T-helper 9 cell (primary cell): ENCODE data around the gene LYRM1.
"Not testable (repeated sequence)": the region's sequence is repeated elsewhere in the genome, so short reads cannot be mapped to it uniquely, and the experiment has no call there.

ENCODE experiments used
- DNase-seq: peaks from one replicate; pipeline ENCODE4 v3.0.0-alpha.2; 2020
- total RNA-seq, 2 donors: gene quantifications; one replicate each; lab custom pipeline; 2026; lab: John Stamatoyannopoulos, UW

LYRM1 gene, protein sequence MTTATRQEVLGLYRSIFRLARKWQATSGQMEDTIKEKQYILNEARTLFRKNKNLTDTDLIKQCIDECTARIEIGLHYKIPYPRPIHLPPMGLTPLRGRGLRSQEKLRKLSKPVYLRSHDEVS
- total RNA-seq = 17.4 to 25.6 reads per million in 2 donors

DNA sequence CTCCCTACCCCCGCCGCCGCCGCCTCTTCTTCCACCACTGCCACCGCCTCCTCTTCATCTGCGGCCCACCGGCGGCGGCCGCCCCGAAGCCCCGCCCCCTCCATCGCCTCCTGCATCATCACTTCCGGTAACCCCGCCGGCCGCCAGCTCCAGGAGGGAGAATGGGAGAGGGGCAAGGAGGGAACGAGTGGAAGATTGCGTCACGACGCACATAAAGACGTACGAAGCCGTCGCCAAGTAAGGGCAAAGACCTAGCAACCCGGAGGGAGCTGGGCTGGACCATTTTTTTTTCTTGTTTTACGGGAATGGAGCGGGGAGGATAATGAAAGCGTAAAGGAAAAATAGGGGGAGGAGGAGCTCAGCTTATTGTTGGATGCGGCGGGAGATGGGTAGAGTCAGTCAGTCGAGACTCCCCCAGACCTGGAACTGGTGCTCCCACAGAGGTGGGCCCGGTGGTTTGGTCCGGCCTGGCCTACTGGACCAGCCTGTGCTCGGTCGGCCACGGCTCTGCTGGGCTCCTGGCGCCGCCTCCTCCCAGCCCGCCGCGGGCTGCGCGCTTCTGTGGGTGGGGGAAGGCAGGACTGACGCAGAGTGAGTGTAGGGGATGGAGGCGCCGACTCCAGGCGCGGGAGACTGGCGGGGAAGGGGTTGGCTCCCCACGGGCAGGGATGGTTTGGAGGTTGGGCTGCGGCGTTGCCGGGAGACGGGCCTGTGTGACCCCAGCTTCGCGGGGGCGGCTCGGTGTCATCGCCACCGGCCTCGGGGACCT, at the start of gene LYRM1, which contains the start of gene DCUN1D3:
Gene LYRM1, plus strand, starts transcription at position 473 of the 769 bp plus-strand sequence. CDS start 14,785 bp downstream, outside the sequence.
Gene DCUN1D3, minus strand, starts transcription at position 60 of the 769 bp plus-strand sequence. CDS start 37,820 bp downstream, outside the sequence.
- peak; percentile 83 for DNase-seq

DNA sequence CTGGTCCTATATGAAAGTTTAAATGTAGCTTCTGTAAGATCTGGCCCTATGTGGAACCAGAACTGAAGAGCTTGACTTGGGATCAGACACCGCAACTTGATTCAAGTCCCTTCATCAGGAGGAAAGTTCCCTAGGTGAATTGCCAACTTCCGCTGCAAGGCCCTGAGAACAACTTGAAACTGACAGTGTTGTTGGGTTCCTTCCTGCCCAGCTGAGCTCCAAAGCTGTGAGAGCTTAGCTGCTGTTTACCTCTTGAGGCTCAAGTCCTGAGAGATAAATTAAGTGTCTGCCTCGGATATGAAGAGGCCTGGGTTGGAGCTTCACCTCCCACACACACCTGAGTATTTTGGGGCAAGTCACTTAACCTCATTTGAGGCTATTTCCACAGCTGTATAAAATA, 49.6 kb upstream of the LYRM1 start:
- DNase-seq = no peak

DNA sequence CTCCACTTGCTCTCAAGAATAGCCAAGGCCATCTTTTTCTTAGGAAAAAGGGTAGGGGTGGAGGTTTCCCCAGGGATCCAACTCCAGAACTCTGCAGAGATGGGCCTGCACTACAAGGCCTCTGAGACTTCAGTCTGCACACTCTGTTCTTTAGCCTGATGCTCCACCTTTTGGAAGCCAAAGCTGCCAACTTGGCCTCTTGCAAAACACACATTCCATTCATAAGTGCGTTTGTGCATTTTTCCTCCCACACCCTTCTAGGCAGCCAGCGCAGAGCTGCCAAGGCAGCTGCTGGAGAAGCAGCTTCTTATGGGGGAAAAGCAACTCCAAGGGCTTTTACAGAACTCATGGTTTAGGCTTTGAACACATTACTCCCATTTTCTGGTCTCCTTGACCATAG, 49.0 kb upstream of the LYRM1 start:
- no peak for DNase-seq

DNA sequence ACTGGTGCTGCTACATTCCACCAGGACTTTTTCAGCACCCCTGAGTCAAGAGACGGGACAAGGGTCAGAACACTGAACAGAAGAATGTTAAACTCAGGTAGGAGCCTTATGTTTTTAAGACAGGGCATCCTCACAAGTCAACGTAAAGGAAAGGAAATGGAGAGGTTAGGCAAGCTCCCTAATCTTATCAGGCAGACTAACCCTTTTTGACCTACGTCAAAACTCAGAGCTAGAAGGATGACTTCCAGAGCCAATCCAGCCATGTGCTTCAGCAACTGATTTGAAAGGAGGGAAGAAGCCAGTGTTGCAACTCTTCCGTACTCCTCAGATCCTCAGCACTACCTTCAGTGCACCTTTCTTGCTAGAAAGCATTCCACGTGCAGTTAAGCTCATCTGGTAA, 47.4 kb upstream of the LYRM1 start:
- no peak for DNase-seq

DNA sequence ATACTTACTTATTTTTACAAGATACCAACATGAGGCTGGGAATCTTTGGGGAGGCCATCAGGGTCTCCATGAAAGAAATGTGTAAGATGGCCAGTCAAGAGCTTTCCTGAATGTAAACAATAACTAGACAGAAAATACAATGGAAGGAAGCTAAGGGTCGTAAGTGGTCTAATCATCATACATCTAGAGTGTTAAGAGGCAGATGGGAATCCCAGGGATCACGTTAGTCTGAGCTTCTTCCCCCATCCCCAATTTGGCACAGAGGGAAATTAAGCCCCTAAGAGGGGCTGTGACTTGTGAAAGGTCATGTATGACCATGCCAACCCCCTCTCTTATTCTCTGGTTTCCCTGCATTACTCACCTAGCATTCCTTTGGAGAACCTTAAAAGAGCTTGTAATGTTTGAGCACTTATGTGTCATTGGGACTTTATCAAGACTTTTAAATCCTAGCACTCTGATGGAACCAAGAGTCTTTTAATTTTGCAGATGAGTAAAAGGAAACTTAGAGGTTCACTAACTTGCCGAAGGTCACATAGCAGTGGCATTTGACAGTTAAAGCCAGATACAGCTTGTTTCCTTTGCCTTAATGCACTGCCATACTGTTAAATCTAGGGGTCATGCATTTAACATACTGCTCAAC, 46.5 kb upstream of the LYRM1 start:
- DNase-seq = no peak

DNA sequence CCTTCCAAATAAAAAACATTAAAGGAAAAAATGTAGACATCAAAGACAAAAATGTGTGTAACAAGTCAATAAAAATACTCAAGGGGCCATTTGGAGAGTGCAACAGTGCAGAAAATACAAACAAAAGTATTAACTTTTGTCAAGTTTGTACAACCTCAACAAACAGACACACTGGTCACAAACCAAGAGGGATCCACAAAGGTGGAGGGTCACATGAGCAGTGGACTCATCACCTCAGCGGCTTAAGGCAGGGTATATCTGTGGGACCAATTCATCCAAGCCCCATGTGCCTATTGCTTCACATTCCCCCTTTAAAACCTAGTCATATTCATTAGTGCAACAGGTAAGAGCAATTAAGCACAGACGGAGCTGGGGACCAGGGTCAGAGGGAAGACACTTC, 45.6 kb upstream of the LYRM1 start:
- DNase-seq = no peak

DNA sequence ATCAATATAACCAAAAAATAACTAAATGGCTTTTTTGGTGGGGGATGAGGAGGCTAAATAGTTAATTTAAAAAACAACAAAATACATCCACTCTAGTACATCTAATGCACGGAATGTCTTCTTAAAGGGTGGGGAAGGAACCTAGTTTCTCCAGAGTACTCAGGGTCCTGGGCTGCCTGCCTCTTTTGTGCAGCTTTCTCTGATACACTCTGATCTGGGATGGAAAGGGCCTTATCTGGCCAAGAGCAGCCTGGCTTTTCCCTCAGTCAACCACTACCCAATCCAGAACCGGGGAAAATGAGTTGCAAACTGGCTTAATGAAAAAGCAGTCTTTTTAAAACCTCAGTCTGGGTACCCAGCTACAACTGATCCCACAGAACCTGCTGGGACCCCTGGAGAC, 43.3 kb upstream of the LYRM1 start:
- no peak for DNase-seq

DNA sequence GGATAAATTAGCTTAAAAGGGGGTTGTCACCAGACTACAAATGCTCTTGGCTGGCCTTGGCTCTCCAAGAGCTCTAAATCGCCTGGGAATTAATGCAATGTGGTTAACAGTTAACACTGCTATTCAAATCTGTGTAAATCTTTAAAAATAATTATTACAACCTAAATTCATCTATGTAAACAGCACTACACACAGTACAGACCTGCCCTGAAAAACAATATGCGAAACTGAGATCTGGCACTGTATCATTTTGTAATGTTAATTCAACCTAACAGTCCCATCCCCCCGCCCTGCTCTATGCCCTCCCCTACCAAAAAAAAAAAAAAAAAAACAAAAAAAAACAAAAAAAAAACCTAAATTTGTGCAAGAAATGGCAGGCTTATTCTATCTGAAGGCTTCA, 41.3 kb upstream of the LYRM1 start:
- no peak for DNase-seq

DNA sequence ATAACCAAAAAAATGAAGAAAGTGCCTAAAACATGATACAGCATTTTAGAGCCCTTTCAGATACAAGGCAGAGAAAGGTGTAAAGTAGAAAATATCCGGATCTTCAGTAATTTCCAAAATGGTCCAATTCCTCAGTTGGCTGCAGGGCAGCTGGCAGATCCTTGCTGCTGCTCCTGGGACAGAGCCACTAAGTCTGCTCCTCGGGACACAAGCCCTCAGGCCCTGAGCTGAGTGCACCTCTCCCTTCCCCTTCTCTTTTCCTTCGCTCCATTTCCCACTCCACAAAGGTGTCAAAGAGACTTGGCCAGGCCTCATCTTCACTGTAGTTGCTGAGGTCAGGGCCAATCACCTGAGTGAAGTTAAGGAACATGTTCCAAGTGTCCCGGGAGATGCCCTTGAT, 40.9 kb upstream of the LYRM1 start:
- no peak for DNase-seq

DNA sequence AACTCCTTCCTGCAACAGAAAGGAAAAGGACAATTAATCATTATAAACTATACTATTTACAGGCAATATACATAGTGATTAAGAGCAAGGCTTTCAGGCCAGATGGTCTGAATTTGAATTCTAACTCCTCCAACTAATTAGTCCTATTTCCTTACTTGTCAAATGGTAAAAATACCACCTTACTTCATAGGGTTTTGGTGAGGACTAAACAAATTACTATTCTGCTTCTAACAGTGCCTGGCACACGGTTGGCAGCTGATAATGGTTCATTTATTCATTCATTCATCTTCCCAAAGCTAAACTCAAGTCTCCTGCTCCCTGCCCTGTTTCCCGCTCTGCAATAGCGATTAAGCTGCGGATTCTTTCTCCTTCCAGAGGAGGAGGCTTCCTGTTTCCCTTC, 40.2 kb upstream of the LYRM1 start:
- no peak for DNase-seq

DNA sequence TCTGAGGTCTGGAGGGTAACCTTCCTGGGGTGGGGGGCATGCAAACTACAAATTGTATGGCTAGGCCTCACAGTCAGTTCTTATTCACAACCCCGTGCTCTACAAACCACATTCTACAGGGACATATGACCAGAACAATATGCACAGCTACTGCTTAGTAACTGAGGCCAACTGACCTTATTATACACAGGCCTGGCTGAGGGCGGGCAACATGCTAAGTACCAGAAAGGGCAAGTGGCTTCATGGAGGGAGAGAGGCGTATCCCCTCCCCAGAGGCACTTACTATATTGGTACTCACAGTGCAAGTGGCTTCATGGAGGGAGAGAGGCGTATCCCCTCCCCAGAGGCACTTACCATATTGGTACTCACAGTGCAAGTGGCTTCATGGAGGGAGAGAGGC, 39.6 kb upstream of the LYRM1 start:
- not testable (repeated sequence) for DNase-seq

DNA sequence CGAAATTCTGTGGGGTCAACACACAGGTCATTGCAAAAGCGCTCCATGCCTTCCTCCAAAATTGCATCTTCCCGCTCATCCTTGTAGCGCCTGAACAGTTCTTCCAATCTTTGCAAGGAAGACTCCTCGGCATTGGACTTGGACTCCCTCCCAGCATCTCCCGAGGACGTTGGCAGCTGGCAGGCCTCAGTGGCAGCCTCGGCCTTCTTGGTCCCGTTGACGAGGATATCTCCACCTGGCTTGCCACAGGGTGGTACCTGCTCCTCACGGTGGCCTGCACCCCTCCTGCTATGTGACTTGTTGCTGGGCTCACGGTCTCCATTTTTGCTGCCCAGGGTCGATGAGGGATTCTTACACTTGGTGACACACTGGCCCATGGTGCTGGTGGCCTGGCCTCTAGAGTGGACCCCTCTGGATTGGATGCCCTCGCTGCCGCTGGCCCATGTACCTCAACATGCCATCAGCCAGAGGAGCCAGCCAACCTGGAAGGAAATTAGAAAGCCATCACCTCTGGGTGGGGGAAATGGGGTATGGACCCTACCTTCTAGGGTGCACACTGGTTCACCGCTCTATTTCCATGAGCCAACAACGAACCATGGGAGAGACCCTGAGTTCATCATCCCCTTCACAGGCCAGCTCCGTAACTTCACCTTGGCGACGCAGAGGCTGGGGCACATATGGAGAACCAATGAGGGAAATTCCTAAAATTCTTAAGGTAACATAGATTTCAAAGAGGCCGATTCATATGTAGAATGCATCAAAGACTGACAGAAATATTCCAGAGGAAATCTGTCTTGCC, 38.2 kb upstream of the LYRM1 start:
- no peak for DNase-seq

DNA sequence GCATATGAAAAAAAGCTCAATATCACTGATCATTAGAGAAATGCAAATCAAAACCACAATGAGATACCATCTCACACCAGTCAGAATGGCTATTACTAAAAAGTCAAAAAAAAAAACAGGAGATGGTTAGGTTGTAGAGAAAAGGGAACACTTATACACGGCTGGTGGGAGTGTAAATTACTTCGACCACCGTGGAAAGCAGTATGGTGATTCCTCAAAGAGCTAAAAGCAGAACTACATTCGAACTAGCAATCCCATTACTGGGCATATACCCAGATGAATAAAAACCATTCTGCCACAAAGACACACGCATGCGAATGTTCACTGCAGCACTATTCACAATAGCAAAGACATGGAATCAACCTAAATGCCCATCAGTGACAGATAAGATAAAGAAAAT, 36.2 kb upstream of the LYRM1 start:
- not testable (repeated sequence) for DNase-seq

DNA sequence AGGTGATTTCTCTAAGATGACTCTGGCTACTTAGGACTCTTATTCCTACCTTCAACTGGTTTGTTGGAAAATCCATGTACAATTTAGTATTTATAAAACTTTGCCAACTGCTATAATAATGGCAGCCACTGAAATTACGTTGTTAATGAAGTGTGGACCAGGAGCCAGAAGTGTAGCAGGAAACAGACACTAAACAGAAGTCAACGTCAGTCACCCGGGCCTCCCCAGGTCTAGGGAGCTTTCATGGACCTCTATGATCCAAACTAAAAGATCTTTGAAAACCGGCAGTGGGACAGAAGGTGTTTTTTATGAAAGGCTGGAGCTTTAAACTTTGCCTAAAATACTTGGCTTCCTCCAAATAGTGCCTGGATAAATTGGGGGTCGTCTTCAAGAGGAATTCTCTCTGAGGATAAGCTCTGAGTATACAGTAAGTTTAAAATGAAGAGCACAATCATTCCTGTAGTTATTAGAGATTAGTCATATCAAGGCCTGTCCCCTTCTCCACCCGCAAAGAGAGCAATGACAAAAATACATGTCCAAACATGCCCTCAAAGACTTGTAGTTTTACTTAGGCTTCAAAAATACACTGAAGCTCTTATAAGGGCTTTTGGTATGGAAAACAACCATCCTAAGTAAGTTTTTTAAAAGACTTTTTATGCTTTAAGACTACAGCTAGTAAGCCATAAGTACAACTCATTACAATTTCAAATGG, 35.0 kb upstream of the LYRM1 start:
- no peak for DNase-seq

DNA sequence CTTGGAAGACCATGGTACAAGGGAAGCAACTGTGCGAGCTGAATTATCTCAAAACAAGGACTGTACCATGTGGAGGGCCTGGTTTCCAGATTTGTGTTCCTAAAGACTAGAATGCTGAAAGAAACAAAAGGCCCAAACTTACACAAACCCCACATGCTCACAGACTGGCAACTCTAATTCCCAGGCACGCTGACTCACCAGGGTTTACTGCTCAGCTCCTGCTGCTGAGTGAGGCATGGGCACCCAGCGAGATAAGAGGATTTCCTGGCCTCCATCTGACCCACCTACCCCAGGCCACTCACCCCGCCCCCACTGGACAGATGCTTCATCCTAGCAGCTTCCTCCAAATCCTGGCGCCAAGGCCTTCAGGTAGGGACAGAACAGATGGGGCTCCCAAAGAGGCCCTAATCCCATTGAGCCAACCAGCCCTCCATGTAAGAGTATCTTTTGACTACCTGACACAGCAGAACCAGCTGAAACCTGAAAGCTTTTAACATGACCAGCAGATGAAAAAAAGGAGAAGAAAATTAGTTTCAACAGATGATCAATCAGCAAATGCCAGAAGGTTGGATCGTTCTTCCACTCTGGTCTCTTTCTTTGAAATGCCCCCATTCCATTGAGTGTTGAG, 34.3 kb upstream of the LYRM1 start:
- DNase-seq = no peak

DNA sequence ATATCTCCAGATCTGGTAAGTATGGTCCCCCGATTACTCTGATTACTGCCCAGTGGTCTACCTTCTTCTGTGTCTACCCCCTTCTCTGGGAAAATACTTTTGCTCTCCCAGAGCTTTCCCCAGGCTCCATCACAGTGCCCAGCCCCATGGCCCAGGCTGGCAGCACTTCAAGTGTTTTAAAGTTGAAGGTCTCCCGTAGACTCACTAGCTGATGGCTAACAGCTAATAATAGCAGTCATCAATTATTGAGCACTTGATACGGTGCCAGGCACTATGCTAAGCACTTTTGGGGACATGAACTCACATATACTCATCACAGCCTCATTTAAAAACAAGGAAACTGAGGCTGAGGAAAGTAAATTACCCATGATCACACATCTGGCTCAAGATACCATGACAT, 33.8 kb upstream of the LYRM1 start:
- DNase-seq = no peak

DNA sequence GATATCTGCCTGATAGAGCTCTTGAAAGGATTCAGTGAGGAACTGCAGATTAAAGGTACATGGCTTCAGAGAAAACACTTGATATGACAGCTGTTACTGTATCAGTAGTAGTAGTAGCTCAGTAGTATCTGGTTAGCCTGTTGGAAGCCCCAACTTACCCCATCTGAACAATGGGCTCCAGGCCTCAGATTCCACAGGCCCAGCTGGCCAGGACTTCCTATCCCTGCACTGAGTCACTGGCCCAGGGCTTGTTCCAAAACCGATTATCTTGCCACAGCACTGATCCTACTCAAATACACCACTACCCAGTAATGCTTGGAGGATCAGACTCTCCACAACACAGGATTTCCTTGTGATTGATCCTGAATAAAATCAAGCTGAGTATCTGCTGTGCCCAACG, 33.0 kb upstream of the LYRM1 start:
- DNase-seq = no peak

DNA sequence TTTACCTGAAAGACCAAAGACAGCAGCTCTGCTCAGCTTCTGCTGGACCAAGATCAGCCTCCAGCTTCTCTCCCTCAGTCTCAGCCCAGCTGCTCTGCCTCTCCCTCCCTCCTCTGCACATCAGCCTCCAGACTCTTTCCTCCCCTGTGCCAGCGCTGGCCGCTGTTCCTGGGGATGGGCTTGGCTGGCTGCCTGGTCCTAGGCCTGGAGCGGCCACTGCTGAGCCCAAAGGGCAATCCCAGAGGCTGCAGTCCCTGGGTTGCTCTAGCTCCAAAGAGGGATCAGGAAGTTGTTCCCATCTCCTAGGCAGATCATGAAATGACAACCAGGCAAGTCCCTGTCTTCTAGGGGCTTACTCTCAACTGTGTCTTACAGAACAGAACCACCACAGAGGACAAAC, 31.7 kb upstream of the LYRM1 start:
- DNase-seq = no peak

DNA sequence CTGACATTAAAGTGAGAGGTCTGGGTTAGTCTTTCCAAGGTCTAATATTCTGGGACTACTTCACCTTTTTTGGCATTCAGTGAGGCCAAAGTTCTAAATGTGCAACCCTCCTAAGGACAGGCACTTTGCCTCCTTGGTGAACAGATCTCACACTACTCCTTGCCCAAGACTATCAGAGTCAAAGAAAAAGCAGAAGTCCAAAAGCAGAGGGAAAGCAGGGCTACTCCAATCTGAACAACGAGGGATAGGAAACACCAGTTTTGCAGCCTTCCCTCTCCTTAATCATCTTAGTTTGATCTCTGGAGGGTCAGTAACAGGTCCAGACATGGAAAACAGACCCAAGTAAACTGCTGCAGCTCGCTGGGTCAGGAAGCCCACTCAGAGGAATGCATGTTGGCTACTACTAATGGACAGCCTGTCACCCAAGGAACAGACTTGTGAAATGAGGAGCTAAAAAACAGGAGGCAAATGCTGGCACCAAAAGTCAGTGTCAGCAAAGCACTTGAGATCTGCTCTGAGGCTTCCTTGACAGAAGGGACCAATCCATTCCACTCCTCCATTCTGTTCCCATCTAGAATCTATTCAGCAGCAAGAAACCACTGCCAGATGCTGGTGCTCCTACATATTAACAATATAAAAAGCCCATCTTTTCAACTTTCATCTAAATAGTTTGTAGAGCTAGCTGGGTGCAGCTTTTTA, 30.3 kb upstream of the LYRM1 start:
- no peak for DNase-seq

DNA sequence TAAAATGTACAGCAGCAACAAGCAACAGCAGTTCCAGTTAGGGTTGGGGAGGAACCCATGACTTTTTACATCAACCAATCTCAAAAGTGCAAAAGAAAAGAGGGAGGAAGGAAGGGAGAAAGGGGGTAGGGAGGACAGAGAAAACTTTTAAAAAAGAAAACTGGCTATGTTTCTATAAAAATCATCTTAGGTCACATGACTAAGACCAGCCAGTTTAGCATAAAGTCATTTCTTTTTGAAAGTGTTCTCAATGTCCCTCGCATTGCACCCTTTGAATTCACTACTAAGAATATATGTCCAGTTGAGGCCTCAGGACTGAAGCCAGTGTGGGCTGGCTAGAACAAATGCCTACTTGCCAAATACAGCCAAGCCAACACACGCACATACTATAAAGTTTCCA, 29.3 kb upstream of the LYRM1 start:
- DNase-seq = no peak
